CD14-positive monocyte (primary cell): ENCODE results near the gene ZNF500. TPM values are rescaled to one million over a fixed set of nuclear protein-coding genes. Genes with fewer than 3 reads are reported as not detected.
A peak's percentile ranks its signal among the peaks of the same experiment; 100 is the strongest.

Experiments
- DNase-seq, 3 donors: peaks; one replicate each; pipeline ENCODE4 v3.0.0-alpha.2; 2011 to 2022
- H2AFZ ChIP-seq: 2 replicates; pipeline ENCODE4 v1.6.0; 2012; ENCODE audit warnings: mild to moderate bottlenecking, low read depth, low read length, inconsistent platforms; ENCODE audit not compliant: insufficient read depth, poor library complexity, severe bottlenecking
- H3K27ac ChIP-seq, 2 donors: 1 replicate in 1 of 2; 2 replicates in 1 of 2; pipeline ENCODE4 v1.5.1; 2012 to 2013; ENCODE audit warnings: low read length in 2 of 2, control low read depth in 1 of 2, inconsistent platforms in 1 of 2, low read depth in 1 of 2, mild to moderate bottlenecking in 1 of 2
- H3K27me3 ChIP-seq, 2 donors: one replicate each; pipeline versions ENCODE4 v1.6.0 to v1.6.1; 2011 to 2013; ENCODE audit warnings: low read length in 2 of 2; ENCODE audit not compliant: control insufficient read depth in 2 of 2, insufficient read depth in 2 of 2
- H3K36me3 ChIP-seq, 2 donors: replicated peaks in 1 of 2; 1 replicate in 1 of 2; 2 replicates in 1 of 2; pipeline versions ENCODE4 v1.5.1 to v1.6.1; 2012 to 2013; ENCODE audit warnings: low read length in 2 of 2, control low read depth in 1 of 2, inconsistent platforms in 1 of 2, mild to moderate bottlenecking in 1 of 2; ENCODE audit not compliant: insufficient read depth in 2 of 2, control insufficient read depth in 1 of 2
- H3K4me1 ChIP-seq, 2 donors: 1 replicate in 1 of 2; 2 replicates in 1 of 2; pipeline versions ENCODE4 v1.5.1 to v1.6.1; 2012 to 2013; ENCODE audit warnings: low read length in 2 of 2, control low read depth in 1 of 2, inconsistent platforms in 1 of 2, mild to moderate bottlenecking in 1 of 2, moderate library complexity in 1 of 2; ENCODE audit not compliant: insufficient read depth in 2 of 2, control insufficient read depth in 1 of 2
- H3K4me2 ChIP-seq: replicated peaks from 2 replicates; pipeline ENCODE3; 2012; ENCODE audit warnings: low read length, moderate library complexity, mild to moderate bottlenecking; ENCODE audit not compliant: poor library complexity, severe bottlenecking; ENCODE audit errors: extremely low read depth
- H3K4me3 ChIP-seq, 3 experiments: fragments of 200-600 bp in 1 of 3; sonication (generic) in 1 of 3; replicated peaks in 1 of 3; 1 replicate in 2 of 3; 2 replicates in 1 of 3; pipeline ENCODE4 v1.5.1; 2011 to 2013; ENCODE audit warnings: low read length in 3 of 3, mild to moderate bottlenecking in 3 of 3, control low read depth in 2 of 3, low read depth in 2 of 3, inconsistent platforms in 1 of 3, moderate library complexity in 1 of 3
- H3K79me2 ChIP-seq: 2 replicates; pipeline ENCODE4 v1.6.0; 2012; ENCODE audit warnings: mild to moderate bottlenecking, control low read depth, inconsistent platforms, low read length, moderate library complexity; ENCODE audit not compliant: insufficient read depth
- H3K9ac ChIP-seq: 2 replicates; pipeline ENCODE4 v1.6.0; 2017; ENCODE audit warnings: low read length, mild to moderate bottlenecking; ENCODE audit not compliant: insufficient read depth, poor library complexity, severe bottlenecking
- H3K9me3 ChIP-seq, 2 donors: replicated peaks in 1 of 2; 1 replicate in 1 of 2; 2 replicates in 1 of 2; pipeline versions ENCODE4 v1.5.1 to v1.6.1; 2012 to 2013; ENCODE audit warnings: low read length in 2 of 2, control low read depth in 1 of 2; ENCODE audit not compliant: control insufficient read depth in 1 of 2, insufficient read depth in 1 of 2
- H4K20me1 ChIP-seq: 2 replicates; pipeline ENCODE4 v1.6.0; 2012; ENCODE audit warnings: mild to moderate bottlenecking, low read length, control low read depth, moderate library complexity; ENCODE audit not compliant: insufficient read depth
- H3K27ac Mint-ChIP-seq, 7 donors: one replicate each; pipeline ENCODE4 v1.8.0; 2020; ENCODE audit warnings: mild to moderate bottlenecking in 7 of 7, mixed read lengths in 7 of 7, moderate library complexity in 6 of 7, inconsistent platforms in 2 of 7
- H3K27me3 Mint-ChIP-seq, 3 donors: one replicate each; pipeline ENCODE4 v1.8.0; 2021 to 2022; ENCODE audit warnings: low read depth in 3 of 3, mild to moderate bottlenecking in 3 of 3, mixed read lengths in 3 of 3, moderate library complexity in 3 of 3, inconsistent platforms in 1 of 3
- H3K36me3 Mint-ChIP-seq, 2 donors: one replicate each; pipeline ENCODE4 v1.8.0; 2020; ENCODE audit warnings: mixed read lengths in 2 of 2, inconsistent platforms in 1 of 2, mild to moderate bottlenecking in 1 of 2
- H3K4me1 Mint-ChIP-seq: one replicate; pipeline ENCODE4 v1.8.0; 2020; ENCODE audit warnings: mild to moderate bottlenecking, mixed read lengths
- H3K4me3 Mint-ChIP-seq, 2 donors: one replicate each; pipeline ENCODE4 v1.8.0; 2020; ENCODE audit warnings: mild to moderate bottlenecking in 2 of 2, mixed read lengths in 2 of 2, moderate library complexity in 1 of 2
- H3K9me3 Mint-ChIP-seq, 7 donors: one replicate each; pipeline ENCODE4 v1.8.0; 2020 to 2022; ENCODE audit warnings: mixed read lengths in 7 of 7, mild to moderate bottlenecking in 6 of 7, moderate library complexity in 6 of 7, inconsistent platforms in 2 of 7
- WGBS: methylation state at CpG from one replicate; pipeline ENCODE4 v1.1.5; 2013; ENCODE audit warnings: missing lambda C conversion rate; ENCODE audit not compliant: insufficient coverage; 5-methylcytosine and 5-hydroxymethylcytosine counted together
- intact Hi-C, 2 donors: fragments of 100-400 bp; cut with micrococcal nuclease; formaldehyde crosslinking; loops; one replicate each; pipeline versions ENCODE4 v1.15.0 to v1.15.1; 2023
- polyA plus RNA-seq, 3 donors: library from polyadenylated mRNA; depleted of rRNA in 1 of 3; unstranded in 2 of 3; stranded (reverse) in 1 of 3; fragments of 300-500 nt in 2 of 3; fragments of >200 nt in 1 of 3; fragmentation: Illumina TruSeq in 2 of 3; gene quantifications; 1 replicate in 2 of 3; 2 replicates in 1 of 3; pipeline ENCODE4 v1.2.3, GENCODE V29; 2012 to 2021
- TF ChIP-seq, protein P1 (sequence below): fragments of 200-600 bp; IDR thresholded peaks from one replicate; pipeline ENCODE4 v1.8.0; 2022; ENCODE audit warnings: antibody characterized with exemption, mild to moderate bottlenecking

ZNF500 gene
- polyA plus RNA-seq, 3 donors: 2.4 to 5.6 (median 5.2) TPM

DNA sequence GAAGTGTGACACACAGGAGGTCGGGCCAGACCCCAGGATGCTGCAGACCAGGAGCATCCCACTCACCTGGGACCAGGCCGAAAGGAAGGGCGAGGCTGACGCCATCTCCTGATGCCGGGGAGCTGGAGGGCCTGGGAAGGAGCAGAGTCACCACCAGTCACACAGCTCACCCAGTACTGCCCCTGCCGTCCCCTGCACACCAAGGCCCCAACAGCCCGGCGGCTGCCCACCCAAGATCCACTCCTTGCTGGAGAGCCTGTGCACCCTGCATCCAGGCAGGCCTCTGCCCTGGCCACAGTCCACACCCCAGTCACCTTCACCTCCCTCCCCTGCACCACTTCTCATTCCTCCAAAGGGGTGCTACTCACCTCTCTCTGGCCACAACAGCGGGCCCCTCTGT, 4.8 kb downstream of the ZNF500 start:
- no peaks in the 10 kb centered on the region for H4K20me1 ChIP-seq
- H3K9me3 ChIP-seq: no peaks in the 10 kb centered on the region
- DNase-seq: no peak
- no peak overlapping the region for H3K4me2 ChIP-seq
- H3K27me3 ChIP-seq: no peaks in the 10 kb centered on the region
- whole genome bisulfite sequencing: 97% methylated on average over 7 of the region's 9 CpGs
- Mint-ChIP-seq H3K27ac (peak overlapping the region in 1 of 7 donors; percentile 26), H3K36me3 (peaks cover 53 to 80% of the 10 kb centered on the region in 2 donors), H3K4me1 (peaks cover 17% of the 10 kb centered on the region), H3K9me3 (no peaks in the 10 kb centered on the region), H3K4me3 (no peak overlapping the region), H3K27me3 (peaks cover 0 to 1% (median 1%) of the 10 kb centered on the region in 3 donors)
- no peak overlapping the region for H3K27ac ChIP-seq
- H3K79me2 ChIP-seq: peaks cover 16% of the 10 kb centered on the region
- no peak overlapping the region for H2AFZ ChIP-seq
- TF ChIP-seq, protein P1, sequence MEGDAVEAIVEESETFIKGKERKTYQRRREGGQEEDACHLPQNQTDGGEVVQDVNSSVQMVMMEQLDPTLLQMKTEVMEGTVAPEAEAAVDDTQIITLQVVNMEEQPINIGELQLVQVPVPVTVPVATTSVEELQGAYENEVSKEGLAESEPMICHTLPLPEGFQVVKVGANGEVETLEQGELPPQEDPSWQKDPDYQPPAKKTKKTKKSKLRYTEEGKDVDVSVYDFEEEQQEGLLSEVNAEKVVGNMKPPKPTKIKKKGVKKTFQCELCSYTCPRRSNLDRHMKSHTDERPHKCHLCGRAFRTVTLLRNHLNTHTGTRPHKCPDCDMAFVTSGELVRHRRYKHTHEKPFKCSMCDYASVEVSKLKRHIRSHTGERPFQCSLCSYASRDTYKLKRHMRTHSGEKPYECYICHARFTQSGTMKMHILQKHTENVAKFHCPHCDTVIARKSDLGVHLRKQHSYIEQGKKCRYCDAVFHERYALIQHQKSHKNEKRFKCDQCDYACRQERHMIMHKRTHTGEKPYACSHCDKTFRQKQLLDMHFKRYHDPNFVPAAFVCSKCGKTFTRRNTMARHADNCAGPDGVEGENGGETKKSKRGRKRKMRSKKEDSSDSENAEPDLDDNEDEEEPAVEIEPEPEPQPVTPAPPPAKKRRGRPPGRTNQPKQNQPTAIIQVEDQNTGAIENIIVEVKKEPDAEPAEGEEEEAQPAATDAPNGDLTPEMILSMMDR: no peak
- peaks cover 10 to 19% of the 10 kb centered on the region in 2 donors for H3K4me1 ChIP-seq
- no peak overlapping the region for H3K9ac ChIP-seq
- intact Hi-C loops: no loop called here
- H3K4me3 ChIP-seq: no peak overlapping the region
- peaks cover 46 to 65% of the 10 kb centered on the region in 2 donors for H3K36me3 ChIP-seq

DNA sequence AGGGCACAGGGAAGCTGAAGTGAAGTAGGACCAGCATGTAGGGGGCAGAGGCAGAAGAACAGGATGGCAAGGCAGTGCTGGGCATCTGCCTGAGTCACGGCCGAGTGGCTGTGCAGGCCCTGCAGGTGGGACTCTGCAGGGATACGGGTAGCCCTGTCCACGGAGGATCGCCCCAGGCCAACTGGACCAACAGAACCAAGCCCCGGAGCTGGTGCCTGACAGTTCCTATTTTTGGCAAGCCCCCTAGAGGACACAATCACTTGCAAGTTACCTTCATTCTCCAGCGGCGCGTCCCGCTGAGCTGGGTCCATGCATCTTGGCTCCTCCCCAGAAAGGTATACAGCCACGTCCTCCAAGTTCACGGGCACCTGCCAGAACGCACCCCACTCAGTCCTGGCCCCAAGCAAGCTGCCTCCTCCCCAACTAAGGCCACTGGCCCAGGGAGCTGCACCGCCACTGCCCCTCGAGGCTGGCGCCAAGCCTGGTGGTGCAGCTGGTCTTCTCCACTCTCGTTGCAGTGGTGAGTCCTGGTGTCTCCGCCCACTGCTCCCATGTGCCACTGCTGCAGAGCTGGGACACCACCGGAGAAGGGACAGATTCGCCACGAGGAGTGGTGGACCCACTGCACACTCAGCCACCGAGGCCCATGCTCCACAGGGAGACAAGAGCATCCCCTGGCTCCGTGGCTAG, 6.6 kb downstream of the ZNF500 start:
- Mint-ChIP-seq H3K4me3 (no peak overlapping the region), H3K9me3 (peaks cover under 1 to 6% (median 4%) of the 10 kb centered on the region in 7 donors), H3K36me3 (peaks cover 68 to 95% of the 10 kb centered on the region in 2 donors), H3K4me1 (peaks cover 6% of the 10 kb centered on the region), H3K27ac (peak overlapping the region in 1 of 7 donors; percentile 46), H3K27me3 (peaks cover 0 to 1% (median 1%) of the 10 kb centered on the region in 3 donors)
- Histone ChIP-seq H3K27ac (no peak overlapping the region), H3K4me2 (no peak overlapping the region), H2AFZ (no peak overlapping the region), H4K20me1 (no peaks in the 10 kb centered on the region), H3K79me2 (no peaks in the 10 kb centered on the region), H3K9ac (no peak overlapping the region), H3K27me3 (no peaks in the 10 kb centered on the region), H3K4me3 (no peak overlapping the region), H3K4me1 (peaks cover 0 to 4% of the 10 kb centered on the region in 2 donors), H3K9me3 (no peaks in the 10 kb centered on the region), H3K36me3 (peaks cover 54 to 81% of the 10 kb centered on the region in 2 donors)
- intact Hi-C loops: no loop called here
- DNase-seq: no peak
- TF ChIP-seq, protein P1: no peak
- whole genome bisulfite sequencing: 97% methylated on average over 23 of the region's 23 CpGs
